K562 (cell line): Measurements from ENCODE around the gene TAF15. TPM values are rescaled to one million over a fixed set of nuclear protein-coding genes. Genes with fewer than 3 reads are reported as not detected.
A peak's percentile ranks its signal among the peaks of the same experiment; 100 is the strongest.

Experiments used
- ATAC-seq: fragments of 200-7000 bp; cut with Tn5 transposase; 3 replicates; pipeline ENCODE4 v1.9.1; 2020; ENCODE audit warnings: moderate library complexity
- Bru-seq: library from RNA; stranded (reverse); fragments of 400-500 nt; gene quantifications from one replicate; lab custom pipeline; 2021; lab: Mats Ljungman, UMichigan
- BruChase-seq, 2 experiments: library from RNA; stranded (reverse); fragments of 400-500 nt; gene quantifications; one replicate each; lab custom pipeline; 2021; lab: Mats Ljungman, UMichigan
- BruUV-seq: library from RNA; stranded (reverse); fragments of 400-500 nt; replicated peaks from 2 replicates; lab custom pipeline; 2021; lab: Mats Ljungman, UMichigan
- CTCF ChIA-PET: fragments of 300-600 bp; formaldehyde crosslinking; extraction: SDS; loops from one replicate; lab custom pipeline; 2021; ENCODE audit warnings: low intra/inter-chr PET ratio; lab: Yijun Ruan, JAX
- POLR2A ChIA-PET: fragments of 300-600, 350-650 bp; sonication (Branson Sonifier 250); formaldehyde crosslinking; extraction: SDS; loops from one replicate; lab custom pipeline; 2021; ENCODE audit warnings: antibody characterized with exemption, inconsistent platforms; lab: Yijun Ruan, JAX
- DNase-seq, 4 experiments: peaks; one replicate each; pipeline versions ENCODE4 v3.0.0 to v3.0.0-alpha.2; 2011 to 2018; ENCODE audit warnings: low spot score in 3 of 4, mixed read lengths in 3 of 4; ENCODE audit errors: extremely low read depth in 1 of 4
- FAIRE-seq: peaks from 2 replicates; lab custom pipeline; 2011; peaks lifted over from hg19 to GRCh38; lab: Jason Lieb, UNC
- H2AFZ ChIP-seq: 2 replicates; pipeline ENCODE4 v1.6.0; 2011; ENCODE audit warnings: low read depth, low read length, control low read depth, inconsistent platforms
- H3K27ac ChIP-seq: fragments of 200-600 bp; 3 replicates; pipeline ENCODE4 v1.8.0; 2011; ENCODE audit warnings: low read depth, mild to moderate bottlenecking, control low read depth, inconsistent platforms, low read length, moderate library complexity, mixed read lengths; ENCODE audit errors: extremely low read depth
- H3K27me3 ChIP-seq, 2 experiments: fragments of 300-600 bp in 1 of 2; 2 replicates in 1 of 2; 3 replicates in 1 of 2; pipeline versions ENCODE4 v1.6.0 to v1.8.0; 2011; ENCODE audit warnings: inconsistent platforms in 2 of 2, low read length in 2 of 2, mild to moderate bottlenecking in 1 of 2, mixed read lengths in 1 of 2, moderate library complexity in 1 of 2; ENCODE audit not compliant: control insufficient read depth in 2 of 2, insufficient read depth in 2 of 2
- H3K36me3 ChIP-seq: fragments of 300-600 bp; 3 replicates; pipeline ENCODE4 v1.8.0; 2011; ENCODE audit warnings: mild to moderate bottlenecking, low read length, inconsistent platforms; ENCODE audit not compliant: control insufficient read depth, insufficient read depth
- H3K4me1 ChIP-seq, 2 experiments: fragments of 200-600 bp in 1 of 2; replicated peaks in 1 of 2; 2 replicates in 1 of 2; 3 replicates in 1 of 2; pipeline versions ENCODE4 v1.5.1 to v1.8.0; 2011; ENCODE audit warnings: inconsistent platforms in 2 of 2, low read length in 2 of 2, mild to moderate bottlenecking in 1 of 2, mixed read lengths in 1 of 2, moderate library complexity in 1 of 2; ENCODE audit not compliant: control insufficient read depth in 2 of 2, insufficient read depth in 2 of 2
- H3K4me2 ChIP-seq: 2 replicates; pipeline ENCODE4 v1.6.1; 2011; ENCODE audit warnings: low read length, control low read depth, inconsistent platforms, mixed read lengths; ENCODE audit not compliant: insufficient read depth
- H3K4me3 ChIP-seq: fragments of 200-600 bp; sonication (generic), shearing (Covaris generic); 2 replicates; pipeline ENCODE4 v1.5.1; 2016; ENCODE audit warnings: control low read depth, inconsistent platforms
- H3K79me2 ChIP-seq: fragments of 200-600 bp; 3 replicates; pipeline ENCODE4 v1.8.0; 2011; ENCODE audit warnings: low read length, inconsistent platforms; ENCODE audit not compliant: control insufficient read depth, insufficient read depth
- H3K9ac ChIP-seq, 2 experiments: 2 replicates each; pipeline versions ENCODE4 v1.6.0 to v1.6.1; 2011; ENCODE audit warnings: low read depth in 2 of 2, low read length in 2 of 2, control low read depth in 1 of 2, inconsistent platforms in 1 of 2, mild to moderate bottlenecking in 1 of 2, mixed read lengths in 1 of 2; ENCODE audit not compliant: insufficient read depth in 1 of 2
- H3K9me1 ChIP-seq: one replicate; pipeline ENCODE4 v1.6.0; 2011; ENCODE audit warnings: inconsistent platforms, mild to moderate bottlenecking, low read length, moderate library complexity; ENCODE audit not compliant: control insufficient read depth, insufficient read depth
- H3K9me3 ChIP-seq: replicated peaks from 2 replicates; pipeline ENCODE4 v1.5.1; 2011; ENCODE audit warnings: low read depth, low read length, inconsistent platforms; ENCODE audit not compliant: control insufficient read depth, insufficient read depth
- H4K20me1 ChIP-seq: replicated peaks from 2 replicates; pipeline ENCODE4 v1.6.1; 2011; ENCODE audit warnings: low read length, inconsistent platforms, mixed read lengths; ENCODE audit not compliant: control insufficient read depth, insufficient read depth
- CHD2 ChIP-seq: IDR thresholded peaks from 2 replicates; pipeline ENCODE4 v1.6.1; 2011; ENCODE audit warnings: low read depth, low read length
- MEF2D ChIP-seq: conservative IDR thresholded peaks from 2 replicates; pipeline ENCODE4 v1.6.1; 2016; ENCODE audit warnings: low read depth, missing genetic modification characterization, missing compliant biosample characterization
- SRSF7 ChIP-seq: fragments of 200-400 bp; formaldehyde crosslinking; optimal IDR thresholded peaks from 2 replicates; pipeline ENCODE3; 2017; ENCODE audit warnings: mild to moderate bottlenecking, low read depth, low read length
- TEAD2 ChIP-seq: fragments of 450-650 bp; IDR thresholded peaks from 2 replicates; pipeline ENCODE4 v1.6.1; 2016; ENCODE audit warnings: missing genetic modification characterization, control low read depth, missing compliant biosample characterization
- WGBS: fragments of 100-300 bp; shearing (Covaris generic); methylation state at CpG from one replicate; pipeline ENCODE4 v1.1.6; 2016; ENCODE audit warnings: low coverage, mixed read lengths; ENCODE audit not compliant: insufficient coverage; ENCODE audit errors: missing lambda C conversion rate; 5-methylcytosine and 5-hydroxymethylcytosine counted together
- in situ Hi-C: fragments of 300-500 bp; cut with MboI; formaldehyde crosslinking; loops from 4 replicates; pipeline ENCODE4 v1.15.0; 2018; ENCODE audit warnings: inconsistent platforms, mixed read lengths
- intact Hi-C: fragments of 100-400 bp; cut with micrococcal nuclease; formaldehyde crosslinking; loops from 2 replicates; pipeline ENCODE4 v1.14.2; 2022
- long read RNA-seq, 3 experiments: library from polyadenylated mRNA in 2 of 3; library from RNA in 1 of 3; unstranded in 2 of 3; stranded (forward) in 1 of 3; transcript quantifications; one replicate each; pipeline ENCODE4 v2.0.0, GENCODE V29; 2019 to 2022
- polyA minus RNA-seq, 3 experiments: library from RNA; depleted of rRNA, polyadenylated mRNA; stranded (reverse); fragments of >200 nt; gene quantifications; 2 replicates each; pipeline ENCODE4 v1.2.3, GENCODE V29; 2011
- polyA plus RNA-seq, 8 experiments: library from polyadenylated mRNA; depleted of rRNA in 4 of 8; stranded (reverse) in 5 of 8; unstranded in 3 of 8; fragments of >200 nt; fragmentation: Nextera tagmentation in 2 of 8; fragmentation: Illumina TruSeq in 1 of 8; extraction: Ambion mirVana in 2 of 8; extraction: Trizol in 1 of 8; gene quantifications; 2 replicates each; pipeline versions ENCODE4 v1.2.1 to v1.2.3, GENCODE V29; 2011 to 2014; ENCODE audit warnings: inconsistent platforms in 1 of 8, missing spikeins in 1 of 8
- total RNA-seq, 7 experiments: library from RNA; depleted of rRNA in 6 of 7; stranded (reverse); fragments of >200 nt in 6 of 7; fragmentation: Illumina TruSeq in 2 of 7; extraction: Trizol in 2 of 7; gene quantifications; 2 replicates each; pipeline versions ENCODE4 v1.2.1 to v1.2.3, GENCODE V29; 2011 to 2021; ENCODE audit warnings: low replicate concordance in 1 of 7
- TF ChIP-seq, protein P1 (sequence below): fragments of 450-650 bp; IDR thresholded peaks from 2 replicates; pipeline ENCODE4 v1.6.1; 2016
- TF ChIP-seq, protein P2 (sequence below), 2 experiments: IDR thresholded peaks in 1 of 2; conservative IDR thresholded peaks in 1 of 2; 2 replicates each; pipeline ENCODE4 v1.6.1; 2016; ENCODE audit warnings: low read depth in 2 of 2, mild to moderate bottlenecking in 1 of 2, missing compliant biosample characterization in 1 of 2, missing genetic modification characterization in 1 of 2, moderate library complexity in 1 of 2

The TAF15 gene
- 209 and 455 TPM in 2 replicates for total RNA-seq (2011; cell fraction: chromatin; rRNA removed; ENCODE audit: low replicate concordance)
- total RNA-seq (2011; cell fraction: nucleolus; rRNA removed), result 104 and 126 TPM in 2 replicates
- 198 and 253 TPM in 2 replicates for total RNA-seq (2011; cell fraction: nucleoplasm; rRNA removed)
- total RNA-seq (2014; rRNA removed) (50.2 and 54.5 TPM in 2 replicates), total RNA-seq (2014; rRNA removed; fragmentation: Illumina TruSeq; extraction: Trizol) (56.8 and 64.3 TPM in 2 replicates), total RNA-seq (2015; rRNA removed; fragmentation: Illumina TruSeq; extraction: Trizol) (45.9 and 50.7 TPM in 2 replicates), total RNA-seq (2021) (178 and 213 TPM in 2 replicates), polyA plus RNA-seq (2011; rRNA removed) (60.0 and 77.7 TPM in 2 replicates), polyA plus RNA-seq (2014; fragmentation: Illumina TruSeq; extraction: Trizol) (267 and 272 TPM in 2 replicates), polyA plus RNA-seq (2014; fragmentation: Nextera tagmentation; extraction: Ambion mirVana) (10 to 100 TPM in 1 of 2 experiments, 1 to 10 TPM in 1; 4.1 to 22.7 TPM), polyA plus RNA-seq (2014; rRNA removed) (142 and 171 TPM in 2 replicates), polyA minus RNA-seq (2011; rRNA and poly(A)+ RNA removed) (105 and 122 TPM in 2 replicates), Bru-seq, nascent RNA (percentile 97 among the genes with signal in this experiment), BruChase-seq, experiment 1, labeled RNA remaining after a 2-hour chase (percentile 99 among the genes with signal in this experiment), BruChase-seq, experiment 2, labeled RNA remaining after a 6-hour chase (percentile 99 among the genes with signal in this experiment)
- 35.6 and 39.1 TPM in 2 replicates for polyA plus RNA-seq (2011; cell fraction: cytosol; rRNA removed)
- 59.8 and 89.8 TPM in 2 replicates for polyA plus RNA-seq (2011; cell fraction: nucleus; rRNA removed)
- polyA plus RNA-seq (2012), result 216 and 380 TPM in 2 replicates
- polyA minus RNA-seq (2011; cell fraction: cytosol; rRNA and poly(A)+ RNA removed), result 44.4 and 68.8 TPM in 2 replicates
- polyA minus RNA-seq (2011; cell fraction: nucleus; rRNA and poly(A)+ RNA removed), result 74.2 and 95.4 TPM in 2 replicates
- long read RNA-seq, experiment 1, partial matches to known transcripts, result 4 of 30 reads
- long read RNA-seq, experiment 1, other reads (novel, unspliced or antisense), result 25 of 30 reads
- long read RNA-seq, experiment 2, partial matches to known transcripts, result 122 of 144 reads
- long read RNA-seq, experiment 2, other reads (novel, unspliced or antisense), result 18 of 144 reads
- long read RNA-seq, experiment 3, partial matches to known transcripts, result 1 of 14 reads
- long read RNA-seq, experiment 3, other reads (novel, unspliced or antisense), result 12 of 14 reads

DNA sequence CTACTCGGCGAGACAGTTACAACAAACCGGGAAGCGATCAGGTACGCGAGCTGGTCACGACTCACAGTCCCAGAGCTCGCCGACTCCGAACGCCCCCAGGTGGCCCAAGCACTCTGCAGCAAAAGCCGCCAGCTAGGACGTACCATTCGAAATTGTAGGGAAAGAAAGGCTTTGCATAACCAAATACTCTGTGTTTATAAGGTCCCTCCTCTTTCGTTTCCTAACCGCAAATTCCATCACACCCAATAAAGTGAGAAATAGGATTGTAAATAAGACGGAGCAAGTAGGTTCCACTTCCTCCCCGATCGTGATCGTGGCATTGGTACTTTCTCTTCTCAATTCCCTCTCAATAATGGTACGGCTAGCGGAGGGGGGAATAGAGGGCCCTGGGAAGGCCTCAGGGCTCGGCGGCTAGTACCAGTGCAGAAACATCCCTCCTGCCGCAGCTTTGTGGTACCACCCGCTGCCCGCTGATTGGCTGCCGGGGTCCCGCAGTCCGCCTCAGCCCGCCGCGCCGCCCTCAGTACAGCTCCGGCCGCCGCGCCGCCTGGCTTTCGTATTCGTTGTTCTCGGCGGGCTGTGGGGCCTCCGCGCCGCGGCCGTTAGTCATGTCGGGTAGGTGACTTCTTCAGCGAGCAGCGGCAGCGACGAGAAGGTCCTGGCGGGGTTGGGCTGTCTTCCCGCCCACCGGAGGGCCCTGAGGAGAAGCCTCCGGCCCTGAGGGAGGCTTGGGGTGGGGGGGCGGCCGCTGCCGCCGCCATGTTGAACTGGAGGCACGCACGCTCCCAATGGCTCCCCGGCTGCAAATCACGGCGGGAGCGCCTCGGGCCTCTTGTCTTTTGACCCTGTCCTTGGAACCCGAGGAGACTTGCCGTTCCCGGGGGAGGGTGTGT lies at the start of gene TAF15:
TAF15 (plus strand) TSS at position 523 of the 893 bp plus-strand sequence; CDS start at position 609, 86 bp downstream.
- FAIRE-seq (no peak), ATAC-seq (peak; percentile 95), DNase-seq (peak; percentile 96 to 98 (median 96))
- Histone ChIP-seq H3K9me3 (no peaks in the 10 kb centered on the region), H3K4me1 (peaks cover 9 to 19% of the 10 kb centered on the region in 2 experiments; a peak in 4 of 5 replicates), H3K4me3 (peak within 1 kb of the TSS; percentile 87), H4K20me1 (peaks cover 18% of the 10 kb centered on the region; the same call in 1 of the 2 replicates), H3K9ac (peak within 1 kb of the TSS; percentile 98 to 99), H3K79me2 (peaks cover 59% of the 10 kb centered on the region), H3K4me2 (peak within 1 kb of the TSS; percentile 95), H2AFZ (peak within 1 kb of the TSS; percentile 100), H3K9me1 (no peaks in the 10 kb centered on the region), H3K36me3 (peaks cover 33% of the 10 kb centered on the region), H3K27me3 (no peaks in the 10 kb centered on the region), H3K27ac (peak within 1 kb of the TSS; percentile 99)
- no TSS peak for BruUV-seq
- POLR2A ChIA-PET, result interaction anchor here (0.6 to 3.0 kb wide), 33 partner anchors 9 to 667 kb away, joined by 3 to 24 read pairs (median 3); partner anchors contain the start of genes MMP28, NLE1 and SLFN14
- in situ Hi-C loops, result loop anchor here (5.0 kb wide), 1 partner anchor 42 kb away; no protein-coding TSS in a partner anchor
- CTCF ChIA-PET, result interaction anchor here (1.1 to 3.9 kb wide), 2 partner anchors 42 to 45 kb away, joined by 4 to 26 read pairs; no protein-coding TSS in a partner anchor
- intact Hi-C loops, result loop anchor here (5.0 kb wide), 1 partner anchor 242 kb away; no protein-coding TSS in a partner anchor
- WGBS, result 2% methylated on average over 49 of the region's 71 CpGs
- TF ChIP-seq TEAD2 (tag) (no peak), SRSF7 (no peak), CHD2 (no peak), MEF2D (tag) (no peak; the same call in 1 of the 2 replicates)
- TF ChIP-seq, protein P1, sequence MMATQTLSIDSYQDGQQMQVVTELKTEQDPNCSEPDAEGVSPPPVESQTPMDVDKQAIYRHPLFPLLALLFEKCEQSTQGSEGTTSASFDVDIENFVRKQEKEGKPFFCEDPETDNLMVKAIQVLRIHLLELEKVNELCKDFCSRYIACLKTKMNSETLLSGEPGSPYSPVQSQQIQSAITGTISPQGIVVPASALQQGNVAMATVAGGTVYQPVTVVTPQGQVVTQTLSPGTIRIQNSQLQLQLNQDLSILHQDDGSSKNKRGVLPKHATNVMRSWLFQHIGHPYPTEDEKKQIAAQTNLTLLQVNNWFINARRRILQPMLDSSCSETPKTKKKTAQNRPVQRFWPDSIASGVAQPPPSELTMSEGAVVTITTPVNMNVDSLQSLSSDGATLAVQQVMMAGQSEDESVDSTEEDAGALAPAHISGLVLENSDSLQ, result 0 out of 2 replicates have a peak, but pooled peaks have one; percentile 54
- TF ChIP-seq, protein P2, sequence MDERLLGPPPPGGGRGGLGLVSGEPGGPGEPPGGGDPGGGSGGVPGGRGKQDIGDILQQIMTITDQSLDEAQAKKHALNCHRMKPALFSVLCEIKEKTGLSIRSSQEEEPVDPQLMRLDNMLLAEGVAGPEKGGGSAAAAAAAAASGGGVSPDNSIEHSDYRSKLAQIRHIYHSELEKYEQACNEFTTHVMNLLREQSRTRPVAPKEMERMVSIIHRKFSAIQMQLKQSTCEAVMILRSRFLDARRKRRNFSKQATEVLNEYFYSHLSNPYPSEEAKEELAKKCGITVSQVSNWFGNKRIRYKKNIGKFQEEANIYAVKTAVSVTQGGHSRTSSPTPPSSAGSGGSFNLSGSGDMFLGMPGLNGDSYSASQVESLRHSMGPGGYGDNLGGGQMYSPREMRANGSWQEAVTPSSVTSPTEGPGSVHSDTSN (CRISPR knock-in tag; IDR thresholded peaks at IDR 0.05; ENCODE audit: low read depth), result no peak
- TF ChIP-seq, protein P2 (tag; conservative IDR thresholded peaks at IDR 0.05; ENCODE audit: low read depth), result no peak
